Transverse colon (tissue), 4 donors: ENCODE data around the gene NPIPB6. TPM values are rescaled to one million over a fixed set of nuclear protein-coding genes. Genes with fewer than 3 reads are reported as not detected.

Source experiments
- DNase-seq: peaks from one replicate; pipeline ENCODE4 v3.0.0-alpha.2; 2019
- H3K27ac ChIP-seq, 4 donors: fragments of 200-600 bp; sonication (generic); 2 replicates each; pipeline ENCODE4 v1.5.1; 2016 to 2018; ENCODE audit warnings: inconsistent platforms in 4 of 4
- H3K27me3 ChIP-seq: fragments of 200-600 bp; sonication (generic); 2 replicates; pipeline ENCODE4 v1.5.1; 2017; ENCODE audit warnings: inconsistent platforms
- H3K36me3 ChIP-seq, 4 donors: fragments of 200-600 bp; sonication (generic); 2 replicates each; pipeline ENCODE4 v1.5.1; 2017 to 2019; ENCODE audit warnings: inconsistent platforms in 4 of 4
- H3K4me1 ChIP-seq, 4 donors: fragments of 200-600 bp; sonication (generic); 2 replicates each; pipeline ENCODE4 v1.5.1; 2017 to 2020; ENCODE audit warnings: inconsistent platforms in 4 of 4
- H3K4me3 ChIP-seq, 4 donors: fragments of 200-600 bp; sonication (generic); 1 replicate in 1 of 4; 2 replicates in 3 of 4; pipeline versions ENCODE4 v1.5.1 to v1.6.1; 2017 to 2019; ENCODE audit warnings: inconsistent platforms in 4 of 4
- H3K9me3 ChIP-seq, 2 donors: fragments of 200-600 bp; sonication (generic); 2 replicates each; pipeline ENCODE4 v1.5.1; 2017 to 2019; ENCODE audit warnings: inconsistent platforms in 2 of 2
- CTCF ChIP-seq, 5 experiments: fragments of 200-600 bp in 3 of 5; fragments of 450-650 bp in 2 of 5; sonication (generic) in 3 of 5; IDR thresholded peaks; 1 replicate in 2 of 5; 2 replicates in 3 of 5; pipeline ENCODE4 v1.5.1; 2016 to 2017; ENCODE audit warnings: antibody characterized with exemption in 5 of 5, inconsistent platforms in 3 of 5, mild to moderate bottlenecking in 2 of 5, moderate library complexity in 1 of 5
- EP300 ChIP-seq: sonication (generic); formaldehyde crosslinking; IDR thresholded peaks from one replicate; pipeline ENCODE4 v1.6.1; 2017; ENCODE audit warnings: antibody characterized with exemption, low read depth
- POLR2A ChIP-seq: fragments of 450-650 bp; IDR thresholded peaks from one replicate; pipeline ENCODE4 v1.6.1; 2016; ENCODE audit warnings: antibody characterized with exemption, mild to moderate bottlenecking, moderate library complexity
- POLR2AphosphoS5 ChIP-seq, 3 donors: sonication (generic); formaldehyde crosslinking; IDR thresholded peaks; one replicate each; pipeline ENCODE4 v1.6.1; 2016; ENCODE audit warnings: antibody characterized with exemption in 3 of 3
- WGBS, 2 donors: methylation state at CpG; one replicate each; pipeline ENCODE4 v1.1.5; 2018; ENCODE audit warnings: low coverage in 1 of 2; 5-methylcytosine and 5-hydroxymethylcytosine counted together
- in situ Hi-C, 4 donors: fragments of 200-750 bp; cut with MboI; loops; one replicate each; pipeline versions ENCODE4 v1.15.0 to v1.15.1; 2017; ENCODE audit warnings: low sequenced_read_pairs in 3 of 4, low pct_ligation_motif_present in 1 of 4, low pct_unique_long_range_greater_than_20kb in 1 of 4
- intact Hi-C: fragments of 100-400 bp; cut with DNase I; formaldehyde crosslinking; loops from one replicate; pipeline ENCODE4 v1.15.1; 2023; ENCODE audit warnings: low total_unique reads
- small RNA-seq, 4 donors: library from RNA; depleted of rRNA; stranded (forward); fragments of <200 nt; gene quantifications; one replicate each; pipeline ENCODE3, GENCODE V24; 2016
- total RNA-seq, 4 donors: library from RNA; depleted of rRNA; stranded (reverse); fragments of >200 nt; gene quantifications; one replicate each; pipeline ENCODE4 v1.1.0, GENCODE V29; 2016

The NPIPB6 gene
- total RNA-seq, 4 donors from 2014 or later, result 5.8 to 12.7 TPM; not detected in 2

GRCh38 chr16:28294201-28294600 is 69.1 kb downstream of the NPIPB6 start:
- Histone ChIP-seq H3K4me1 (peaks cover 6 to 15% (median 13%) of the 10 kb centered on the region in 4 donors), H3K36me3 (no peaks in the 10 kb centered on the region), H3K27me3 (peaks cover 17% of the 10 kb centered on the region), H3K9me3 (no peaks in the 10 kb centered on the region), H3K27ac (no peak overlapping the region), H3K4me3 (no peak overlapping the region)
- intact Hi-C loops, result no loop called here
- DNase-seq, result no peak
- 87% methylated on average over 6 of the region's 6 CpGs; no CpG with 5 or more reads in 1 of the 2 donors for WGBS, 2 donors
- in situ Hi-C loops, result no loop called here
- TF ChIP-seq CTCF (IDR thresholded peaks at IDR 0.05) (no peak), EP300 (no peak), POLR2AphosphoS5 (IDR thresholded peaks at IDR 0.05) (no peak), POLR2A (no peak)

- Histone ChIP-seq H3K27ac (no peak overlapping the region), H3K9me3 (no peaks in the 10 kb centered on the region), H3K4me1 (peaks cover 6 to 15% (median 13%) of the 10 kb centered on the region in 4 donors), H3K4me3 (peak overlapping the region in 2 of 4 donors; percentile 56 to 74), H3K36me3 (no peaks in the 10 kb centered on the region), H3K27me3 (peaks cover 17% of the 10 kb centered on the region)
- 32% methylated on average over 10 of the region's 10 CpGs; no CpG with 5 or more reads in 1 of the 2 donors for WGBS, 2 donors
- intact Hi-C loops (no loop called here), in situ Hi-C loops (no loop called here)
- no peak for DNase-seq
- no peak for TF ChIP-seq POLR2A
These were observed 69.7 kb downstream of the NPIPB6 start for GRCh38 chr16:28293601-28293960.

GRCh38 chr16:28292731-28293600 is 70.3 kb downstream of the NPIPB6 start:
- intact Hi-C loops, result no loop called here
- in situ Hi-C loops, result no loop called here
- H3K27me3 ChIP-seq, result peaks cover 17% of the 10 kb centered on the region
- TF ChIP-seq POLR2AphosphoS5 (IDR thresholded peaks at IDR 0.05), result no peak
- peak overlapping the region in 3 of 4 donors; percentile 43 to 48 (median 43) for H3K27ac ChIP-seq
- peak overlapping the region; percentile 8 to 74 (median 54) for H3K4me3 ChIP-seq
- no peaks in the 10 kb centered on the region for H3K9me3 ChIP-seq
- DNase-seq, result peak; percentile 11
- no peaks in the 10 kb centered on the region for H3K36me3 ChIP-seq
- peaks cover 6 to 15% (median 13%) of the 10 kb centered on the region in 4 donors for H3K4me1 ChIP-seq
- WGBS, 2 donors, result 2% methylated on average over 28 of the region's 60 CpGs; no CpG with 5 or more reads in 1 of the 2 donors

Small RNAs within 50 kb of the gene (small RNA-seq; reads per million reads assigned to genes)
- gene AC138904.2, result 0 reads per million in 4 donors
- 0 reads per million in 4 donors for gene MIR6862-1

Other genes with a start within 250 kb of the NPIPB6 start
- gene XPO6, start 151.5 kb downstream of the NPIPB6 start, total RNA-seq, result 100 to 1,000 TPM; 140 to 254 (median 204) TPM
- 1 to 10 TPM in 1 of 4 donors, under 1 TPM in 2, not detected in 1; 0.27 to 1.4 (median 0.32) TPM for gene SBK1, start 71.0 kb downstream of the NPIPB6 start, total RNA-seq
- 100 to 1,000 TPM; 114 to 406 (median 185) TPM for gene EIF3CL, start 40.3 kb upstream of the NPIPB6 start, total RNA-seq
- 1 to 10 TPM in 1 of 4 donors, under 1 TPM in 1, not detected in 2; 0.68 to 8.6 TPM for gene NPIPB7, start 108.8 kb upstream of the NPIPB6 start, total RNA-seq
- gene CLN3, start 128.6 kb upstream of the NPIPB6 start, total RNA-seq, result 100 to 1,000 TPM in 3 of 4 donors, 10 to 100 TPM in 1; 80.2 to 294 (median 154) TPM
- 10 to 100 TPM; 60.0 to 96.9 (median 61.7) TPM for gene APOBR, start 131.1 kb upstream of the NPIPB6 start, total RNA-seq
- not detected for gene IL27, start 143.3 kb upstream of the NPIPB6 start, total RNA-seq
- gene NUPR1, start 175.5 kb upstream of the NPIPB6 start, total RNA-seq, result 10 to 100 TPM; 15.3 to 85.6 (median 23.6) TPM
- 10 to 100 TPM; 22.1 to 95.0 (median 32.1) TPM for gene SGF29, start 190.4 kb upstream of the NPIPB6 start, total RNA-seq
- gene SULT1A2, start 233.5 kb upstream of the NPIPB6 start, total RNA-seq, result 10 to 100 TPM in 3 of 4 donors, 1 to 10 TPM in 1; 5.0 to 51.1 (median 38.3) TPM
- 100 to 1,000 TPM; 137 to 455 (median 280) TPM for gene SULT1A1, start 246.5 kb upstream of the NPIPB6 start, total RNA-seq